IMR-90 (cell line): ENCODE data around the gene OR2J3. TPM values are rescaled to one million over a fixed set of nuclear protein-coding genes. Genes with fewer than 3 reads are reported as not detected.

Source experiments
- ATAC-seq: fragments of 200-7000 bp; cut with Tn5 transposase; 2 replicates; pipeline ENCODE4 v1.9.1; 2020; ENCODE audit warnings: low read depth, mild to moderate bottlenecking, moderate library complexity
- BruUV-seq: library from RNA; stranded (reverse); fragments of 400-500 nt; replicated peaks from 2 replicates; lab custom pipeline; 2021; lab: Mats Ljungman, UMichigan
- CTCF ChIA-PET: fragments of 300-600 bp; formaldehyde crosslinking; extraction: SDS; loops from one replicate; lab custom pipeline; 2021; ENCODE audit warnings: antibody characterized with exemption; lab: Yijun Ruan, JAX
- POLR2A ChIA-PET: fragments of 300-600 bp; sonication (Branson Sonifier 250); formaldehyde crosslinking; loops from one replicate; lab custom pipeline; 2022; ENCODE audit warnings: antibody characterized with exemption; ENCODE audit not compliant: unreplicated experiment; lab: Charles Lee
- DNase-seq: peaks from one replicate; pipeline ENCODE4 v3.0.0; 2013
- H2AFZ ChIP-seq: replicated peaks from 2 replicates; pipeline ENCODE3; 2013; ENCODE audit warnings: low read length, mild to moderate bottlenecking; ENCODE audit not compliant: poor library complexity
- H2AK5ac ChIP-seq: 2 replicates; pipeline ENCODE4 v1.6.1; 2013; ENCODE audit warnings: low read depth, low read length, inconsistent platforms
- H2AK9ac ChIP-seq: replicated peaks from 2 replicates; pipeline ENCODE3; 2013; ENCODE audit warnings: mild to moderate bottlenecking, low read depth, low read length, moderate library complexity; ENCODE audit not compliant: poor library complexity
- H2BK120ac ChIP-seq: 2 replicates; pipeline ENCODE4 v1.6.1; 2013; ENCODE audit warnings: low read depth, low read length, inconsistent platforms
- H2BK15ac ChIP-seq: 3 replicates; pipeline ENCODE4 v1.6.1; 2013; ENCODE audit warnings: low read depth, low read length, inconsistent platforms
- H2BK20ac ChIP-seq: 2 replicates; pipeline ENCODE4 v1.6.1; 2013; ENCODE audit warnings: low read depth, mild to moderate bottlenecking, inconsistent platforms, low read length, moderate library complexity
- H2BK5ac ChIP-seq: 2 replicates; pipeline ENCODE4 v1.6.1; 2013; ENCODE audit warnings: mild to moderate bottlenecking, low read depth, low read length, inconsistent platforms; ENCODE audit not compliant: poor library complexity, severe bottlenecking
- H3K14ac ChIP-seq: replicated peaks from 2 replicates; pipeline ENCODE4 v1.6.1; 2013; ENCODE audit warnings: low read depth, low read length, inconsistent platforms
- H3K18ac ChIP-seq: 2 replicates; pipeline ENCODE4 v1.6.1; 2013; ENCODE audit warnings: low read depth, low read length, control low read depth
- H3K23ac ChIP-seq: 2 replicates; pipeline ENCODE4 v1.6.1; 2013; ENCODE audit warnings: low read depth, low read length, inconsistent platforms
- H3K27ac ChIP-seq: 2 replicates; pipeline ENCODE4 v1.5.1; 2013; ENCODE audit warnings: mild to moderate bottlenecking, control low read depth, low read length; ENCODE audit not compliant: insufficient read depth
- H3K27me3 ChIP-seq: 2 replicates; pipeline ENCODE4 v1.6.1; 2013; ENCODE audit warnings: low read length; ENCODE audit not compliant: control insufficient read depth, insufficient read depth
- H3K36me3 ChIP-seq: 2 replicates; pipeline ENCODE4 v1.6.1; 2013; ENCODE audit warnings: low read length, mixed read lengths; ENCODE audit not compliant: control insufficient read depth, insufficient read depth
- H3K4ac ChIP-seq: 2 replicates; pipeline ENCODE4 v1.6.1; 2013; ENCODE audit warnings: low read depth, low read length, inconsistent platforms
- H3K4me1 ChIP-seq: 2 replicates; pipeline ENCODE4 v1.6.1; 2013; ENCODE audit warnings: low read length, mixed read lengths; ENCODE audit not compliant: control insufficient read depth, insufficient read depth
- H3K4me2 ChIP-seq: 2 replicates; pipeline ENCODE4 v1.6.1; 2013; ENCODE audit warnings: low read depth, mild to moderate bottlenecking, control low read depth, low read length, moderate library complexity
- H3K4me3 ChIP-seq: 2 replicates; pipeline ENCODE4 v1.5.1; 2013; ENCODE audit warnings: low read depth, mild to moderate bottlenecking, control low read depth, low read length, moderate library complexity; ENCODE audit not compliant: insufficient read depth
- H3K56ac ChIP-seq: 2 replicates; pipeline ENCODE4 v1.6.1; 2013; ENCODE audit warnings: low read length, inconsistent platforms; ENCODE audit not compliant: insufficient read depth; ENCODE audit errors: extremely low read depth
- H3K79me1 ChIP-seq, 2 experiments: 2 replicates each; pipeline ENCODE4 v1.6.1; 2013; ENCODE audit warnings: low read length in 2 of 2, inconsistent platforms in 1 of 2, low read depth in 1 of 2
- H3K9ac ChIP-seq: 2 replicates; pipeline ENCODE4 v1.6.1; 2013; ENCODE audit warnings: low read depth, low read length, control low read depth
- H3K9me1 ChIP-seq: 2 replicates; pipeline ENCODE4 v1.6.1; 2013; ENCODE audit warnings: low read length, inconsistent platforms; ENCODE audit not compliant: insufficient read depth
- H3K9me3 ChIP-seq: 2 replicates; pipeline ENCODE4 v1.6.1; 2013; ENCODE audit warnings: low read length; ENCODE audit not compliant: control insufficient read depth, insufficient read depth
- H4K20me1 ChIP-seq: 2 replicates; pipeline ENCODE4 v1.6.1; 2013; ENCODE audit warnings: low read length, inconsistent platforms; ENCODE audit not compliant: insufficient read depth
- H4K5ac ChIP-seq: 2 replicates; pipeline ENCODE4 v1.6.1; 2013; ENCODE audit warnings: mild to moderate bottlenecking, low read depth, low read length, control low read depth
- H4K8ac ChIP-seq, 2 experiments: 2 replicates each; pipeline ENCODE4 v1.6.1; 2013; ENCODE audit warnings: low read depth in 2 of 2, low read length in 2 of 2, control low read depth in 1 of 2, inconsistent platforms in 1 of 2
- H4K91ac ChIP-seq: 2 replicates; pipeline ENCODE4 v1.6.1; 2013; ENCODE audit warnings: low read depth, low read length, inconsistent platforms; ENCODE audit not compliant: insufficient read depth
- BHLHE40 ChIP-seq: fragments of 150-350 bp; IDR thresholded peaks from 2 replicates; pipeline ENCODE4 v1.6.1; 2016; ENCODE audit warnings: mild to moderate bottlenecking, low read depth, low read length
- CEBPB ChIP-seq: IDR thresholded peaks from 2 replicates; pipeline ENCODE4 v1.6.1; 2012; ENCODE audit warnings: low read depth, low read length, improper control_type of control experiment
- CHD1 ChIP-seq: IDR thresholded peaks from 2 replicates; pipeline ENCODE4 v1.6.1; 2012; ENCODE audit warnings: low read depth, low read length, improper control_type of control experiment
- FOS ChIP-seq: fragments of 150-350 bp; IDR thresholded peaks from 2 replicates; pipeline ENCODE4 v1.6.1; 2016; ENCODE audit warnings: low read depth, low read length
- MAFK ChIP-seq: IDR thresholded peaks from 2 replicates; pipeline ENCODE4 v1.6.1; 2012; ENCODE audit warnings: low read depth, low read length, improper control_type of control experiment
- MAZ ChIP-seq: IDR thresholded peaks from 2 replicates; pipeline ENCODE4 v1.6.1; 2012; ENCODE audit warnings: low read depth, mild to moderate bottlenecking, low read length, improper control_type of control experiment, moderate library complexity, borderline replicate concordance
- MXI1 ChIP-seq: IDR thresholded peaks from 2 replicates; pipeline ENCODE4 v1.6.1; 2012; ENCODE audit warnings: low read depth, mild to moderate bottlenecking, low read length, moderate library complexity, borderline replicate concordance
- NFE2L2 ChIP-seq: fragments of 150-350 bp; IDR thresholded peaks from 2 replicates; pipeline ENCODE4 v1.6.1; 2016; ENCODE audit warnings: low read depth, mild to moderate bottlenecking, low read length
- POLR2A ChIP-seq: IDR thresholded peaks from 2 replicates; pipeline ENCODE4 v1.6.1; 2012; ENCODE audit warnings: mild to moderate bottlenecking, low read depth, low read length
- RAD21 ChIP-seq: IDR thresholded peaks from 2 replicates; pipeline ENCODE4 v1.6.1; 2012; ENCODE audit warnings: low read length, improper control_type of control experiment
- RCOR1 ChIP-seq: IDR thresholded peaks from 2 replicates; pipeline ENCODE4 v1.6.1; 2012; ENCODE audit warnings: mild to moderate bottlenecking, low read length, improper control_type of control experiment; ENCODE audit not compliant: insufficient replicate concordance
- RFX5 ChIP-seq: IDR thresholded peaks from 2 replicates; pipeline ENCODE4 v1.8.0; 2012; ENCODE audit warnings: low read depth, mild to moderate bottlenecking, low read length, moderate library complexity
- SMC3 ChIP-seq: fragments of 150-350 bp; IDR thresholded peaks from 2 replicates; pipeline ENCODE4 v1.6.1; 2016; ENCODE audit warnings: low read depth, mild to moderate bottlenecking, antibody characterized with exemption, low read length, moderate library complexity
- WGBS, 2 experiments: methylation state at CpG; one replicate each; pipeline versions ENCODE4 v1.1.5 to v1.1.7; 2013; ENCODE audit warnings: missing lambda C conversion rate in 2 of 2; ENCODE audit not compliant: insufficient read length in 1 of 2; ENCODE audit errors: extremely low coverage in 2 of 2; 5-methylcytosine and 5-hydroxymethylcytosine counted together
- dilution Hi-C: fragments of 300-500 bp; cut with HindIII; formaldehyde crosslinking; loops from one replicate; pipeline ENCODE4 v1.14.3; 2018; ENCODE audit warnings: low sequenced_read_pairs; ENCODE audit not compliant: unreplicated experiment
- in situ Hi-C: fragments of 300-500 bp; cut with MboI; formaldehyde crosslinking; loops from 3 replicates; pipeline ENCODE4 v1.14.3; 2019; ENCODE audit warnings: low sequenced_read_pairs, inconsistent platforms, mixed read lengths
- intact Hi-C: fragments of 100-400 bp; cut with micrococcal nuclease; formaldehyde crosslinking; loops from 2 replicates; pipeline ENCODE4 v1.10.0; 2022
- polyA plus RNA-seq, 3 experiments: library from polyadenylated mRNA; depleted of rRNA; stranded (reverse); fragments of >200 nt; gene quantifications; 2 replicates each; pipeline ENCODE4 v1.2.3, GENCODE V29; 2012; ENCODE audit warnings: low replicate concordance in 1 of 3
- total RNA-seq: library from RNA; depleted of rRNA; stranded (reverse); fragments of >200 nt; gene quantifications from 2 replicates; pipeline ENCODE4 v1.2.3, GENCODE V29; 2012

OR2J3 gene
- total and polyA plus RNA-seq, 2 of the 4 experiments (the other 2 are of a cell fraction), result not detected

- H3K27ac ChIP-seq, result no peak overlapping the region
- dilution Hi-C loops, result no loop called here
- no peak overlapping the region for H3K14ac ChIP-seq
- H3K23ac ChIP-seq, result no peak overlapping the region
- H3K18ac ChIP-seq, result no peak overlapping the region
- no peak overlapping the region for H4K5ac ChIP-seq
- no CpG with 5 or more reads among the region's 2 CpGs for WGBS, 2 experiments
- no peaks in the 10 kb centered on the region for H4K20me1 ChIP-seq
- H3K56ac ChIP-seq, result no peak overlapping the region
- no peak overlapping the region for H3K4ac ChIP-seq
- POLR2A ChIA-PET, result no interaction called here
- CTCF ChIA-PET, result no interaction called here
- no peaks in the 10 kb centered on the region for H3K4me1 ChIP-seq
- DNase-seq (no peak), ATAC-seq (no peak)
- no peak overlapping the region for H2BK120ac ChIP-seq
- H2BK15ac ChIP-seq, result no peak overlapping the region
- no peaks in the 10 kb centered on the region for H3K9me1 ChIP-seq
- H3K27me3 ChIP-seq, result no peaks in the 10 kb centered on the region
- no peak overlapping the region for H2BK20ac ChIP-seq
- H3K4me3 ChIP-seq, result no peak overlapping the region
- no peaks in the 10 kb centered on the region for H3K36me3 ChIP-seq
- no peaks in the 10 kb centered on the region for H3K79me1 ChIP-seq
- no peak overlapping the region for H2BK5ac ChIP-seq
- intact Hi-C loops, result no loop called here
- no peak overlapping the region for H2AK5ac ChIP-seq
- H2AFZ ChIP-seq, result no peak overlapping the region
- no peak overlapping the region for H3K9ac ChIP-seq
- no TSS peak for BruUV-seq
- H4K8ac ChIP-seq, result no peak overlapping the region
- no peak overlapping the region for H4K91ac ChIP-seq
- no peak overlapping the region for H3K4me2 ChIP-seq
- no peak for TF ChIP-seq NFE2L2
- no peak for TF ChIP-seq MXI1
- no peak for TF ChIP-seq BHLHE40
- no peak for TF ChIP-seq CEBPB
- no peak for TF ChIP-seq RCOR1
- no peak for TF ChIP-seq CHD1
- TF ChIP-seq MAFK, result no peak
- TF ChIP-seq SMC3, result no peak
- TF ChIP-seq FOS, result no peak
- no peak for TF ChIP-seq RAD21
- TF ChIP-seq POLR2A, result no peak
- no peak for TF ChIP-seq RFX5
- TF ChIP-seq MAZ, result no peak
- in situ Hi-C loops, result no loop called here
- H3K9me3 ChIP-seq, result peaks cover 22% of the 10 kb centered on the region
- H2AK9ac ChIP-seq, result no peak overlapping the region
Observed at GRCh38 chr6:29131691-29132090, 23.8 kb downstream of the OR2J3 start.
